ENCODE data around the gene SNTG2.
"Not testable (repeated sequence)": the region's sequence is repeated elsewhere in the genome, so short reads cannot be mapped to it uniquely, and the experiment has no call there.

SNTG2 gene

GRCh38 chr2:950080-950966, at the start of gene SNTG2:
SNTG2 (plus strand) TSS chr2:950849; CDS start chr2:950997, 148 bp downstream.
- DNase-seq: no peak

DNA sequence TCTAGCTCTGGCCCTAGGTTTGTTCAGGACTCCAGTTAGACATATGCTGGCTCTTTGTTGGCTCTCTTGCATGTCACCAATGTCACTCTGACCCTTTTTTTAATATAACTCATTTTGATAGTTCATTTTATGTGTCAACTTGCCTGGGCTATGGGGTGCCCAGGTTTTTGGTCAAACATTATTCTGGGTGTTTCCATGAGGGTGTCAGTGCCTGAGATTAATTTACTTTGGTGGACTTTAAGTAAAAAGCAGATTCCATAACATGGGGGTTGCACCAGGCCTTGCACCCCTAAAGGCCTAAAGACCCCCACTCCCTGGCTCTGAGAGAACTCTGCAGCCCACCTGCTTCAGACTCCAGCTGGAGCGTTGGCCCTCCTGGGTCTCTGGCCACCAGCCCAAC, 48.1 kb upstream of the SNTG2 start:
- DNase-seq: no peak

- no peak for DNase-seq
These were observed 47.3 kb upstream of the SNTG2 start for GRCh38 chr2:903223-903900.

GRCh38 chr2:904246-905024, 46.2 kb upstream of the SNTG2 start:
- DNase-seq: no peak

DNA sequence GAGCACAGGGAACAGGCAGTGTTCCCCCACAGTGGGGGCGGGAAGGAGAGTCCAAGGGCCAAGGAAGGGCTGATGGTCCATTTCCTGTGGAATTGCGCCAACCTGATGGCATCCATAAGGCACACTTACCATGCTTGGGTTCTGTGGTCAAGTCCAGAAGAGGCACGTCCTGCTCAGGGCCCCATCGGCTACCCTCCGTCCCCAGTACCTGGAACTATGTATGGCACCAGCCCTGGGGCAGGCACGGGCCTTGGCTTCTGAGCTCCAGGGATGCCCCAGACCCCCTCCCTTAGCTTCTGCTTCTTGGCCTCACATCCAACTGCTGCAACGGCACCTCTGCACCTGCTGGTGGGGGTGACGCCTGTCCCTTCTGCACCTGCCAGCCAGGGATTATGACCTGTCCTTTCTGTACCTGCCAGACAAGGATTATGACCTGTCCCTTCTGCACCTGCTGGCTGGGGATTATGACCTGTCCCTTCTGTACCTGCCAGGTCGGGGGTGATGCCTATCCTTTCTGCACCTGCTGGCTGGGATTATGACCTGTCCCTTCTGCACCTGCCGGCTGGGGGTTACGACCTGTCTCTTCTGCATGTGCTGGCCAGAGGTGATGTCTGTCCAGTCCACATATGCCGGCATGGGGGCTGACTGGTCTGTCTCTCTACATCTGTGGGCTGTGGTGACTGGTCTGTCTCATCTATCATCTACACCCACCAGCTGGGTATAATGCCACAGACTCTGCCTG, 45.4 kb upstream of the SNTG2 start:
- DNase-seq: no peak

DNA sequence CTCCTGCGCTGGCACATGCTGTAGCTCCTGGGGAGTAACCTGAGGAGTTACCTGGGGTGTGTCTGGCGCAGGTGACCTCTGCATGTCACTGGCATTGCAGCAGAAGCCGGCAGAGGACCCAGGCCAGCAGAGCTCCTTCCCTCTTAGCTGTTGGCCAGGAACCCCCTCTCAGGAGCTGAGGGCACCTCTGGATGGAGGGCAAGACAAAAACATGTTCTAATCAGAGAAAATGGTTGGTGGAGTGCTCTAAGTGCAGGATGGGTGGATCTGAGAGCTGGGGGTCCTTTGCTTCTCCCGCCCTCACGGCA, 44.9 kb upstream of the SNTG2 start:
- DNase-seq: no peak

GRCh38 chr2:907706-908105, 42.9 kb upstream of the SNTG2 start:
- no peak for DNase-seq

GRCh38 chr2:908568-908967, 42.1 kb upstream of the SNTG2 start:
- no peak for DNase-seq

DNA sequence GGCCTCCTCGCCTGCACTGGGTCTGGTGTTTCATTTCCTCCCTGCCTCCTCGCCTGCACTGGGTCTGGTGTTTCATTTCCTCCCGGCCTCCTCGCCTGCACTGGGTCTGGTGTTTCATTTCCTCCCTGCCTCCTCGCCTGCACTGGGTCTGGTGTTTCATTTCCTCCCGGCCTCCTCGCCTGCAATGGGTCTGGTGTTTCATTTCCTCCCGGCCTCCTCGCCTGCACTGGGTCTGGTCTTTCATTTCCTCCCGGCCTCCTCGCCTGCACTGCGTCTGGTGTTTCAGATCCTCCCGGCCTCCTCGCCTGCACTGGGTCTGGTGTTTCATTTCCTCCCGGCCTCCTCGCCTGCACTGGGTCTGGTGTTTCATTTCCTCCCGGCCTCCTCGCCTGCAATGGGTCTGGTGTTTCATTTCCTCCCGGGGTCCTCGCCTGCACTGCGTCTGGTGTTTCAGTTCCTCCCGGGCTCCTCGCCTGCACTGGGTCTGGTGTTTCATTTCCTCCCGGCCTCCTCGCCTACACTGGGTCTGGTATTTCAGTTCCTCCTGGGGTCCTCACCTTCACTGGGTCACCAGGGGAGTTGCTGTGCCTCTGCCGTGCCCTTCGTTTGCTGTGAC, 40.8 kb upstream of the SNTG2 start:
- not testable (repeated sequence) for DNase-seq

DNA sequence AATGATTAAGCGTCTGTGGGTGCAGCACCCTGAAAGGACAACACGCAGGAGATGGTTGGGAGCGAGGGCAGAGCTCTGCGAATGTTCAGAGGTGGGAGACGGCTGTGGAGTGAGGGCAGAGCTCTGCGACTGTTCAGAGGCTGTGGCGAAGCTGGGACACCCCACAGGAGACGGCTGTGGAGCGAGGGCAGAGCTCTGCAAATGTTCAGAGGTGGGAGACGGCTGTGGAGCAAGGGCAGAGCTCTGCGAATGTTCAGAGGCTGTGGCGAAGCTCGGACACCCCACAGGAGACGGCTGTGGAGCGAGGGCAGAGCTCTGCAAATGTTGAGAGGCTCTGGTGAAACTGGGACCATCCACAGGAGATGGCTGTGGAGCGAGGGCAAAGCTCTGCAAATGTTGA, 40.0 kb upstream of the SNTG2 start:
- no peak for DNase-seq

DNA sequence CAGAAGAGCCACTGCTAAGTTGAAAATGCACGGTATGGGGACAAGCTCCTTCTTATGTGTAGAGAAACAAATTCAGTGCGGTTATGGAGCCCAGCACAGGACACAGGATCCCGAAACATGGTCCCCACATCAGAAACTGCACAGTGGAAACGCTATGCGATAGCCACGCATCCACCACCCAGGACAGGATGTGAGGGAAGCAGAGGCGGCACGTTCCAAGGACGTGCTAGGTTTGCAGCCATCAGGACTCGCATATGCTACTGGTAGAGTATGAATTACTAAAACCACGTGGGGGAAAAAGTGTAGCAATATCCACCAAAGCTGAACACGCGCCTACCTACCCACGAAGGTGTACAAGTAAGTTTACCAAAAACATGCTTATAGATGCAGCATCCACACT, 34.7 kb upstream of the SNTG2 start:
- no peak for DNase-seq

- no peak for DNase-seq
These were observed 33.7 kb upstream of the SNTG2 start for GRCh38 chr2:916935-917334.

GRCh38 chr2:919672-920071, 31.0 kb upstream of the SNTG2 start:
- no peak for DNase-seq

DNA sequence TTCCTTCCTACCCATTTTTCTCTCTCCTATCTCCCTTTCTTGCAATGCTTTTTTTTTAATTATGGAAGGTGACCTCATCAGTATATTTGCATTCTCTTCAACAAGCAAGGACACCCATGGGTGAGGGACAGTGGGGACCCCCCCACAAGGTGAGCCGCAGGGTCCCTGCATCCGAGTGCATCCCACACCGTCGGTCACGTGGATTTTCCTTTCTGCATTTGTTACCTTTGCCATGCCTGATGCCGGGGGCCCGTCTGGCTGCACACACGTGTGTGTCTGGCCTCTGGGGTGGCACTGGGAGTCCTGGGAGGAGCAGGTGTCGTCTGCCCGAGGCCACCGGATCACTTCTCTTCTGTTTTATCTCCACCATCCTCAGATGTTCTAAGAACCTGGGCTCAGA, 30.1 kb upstream of the SNTG2 start:
- no peak for DNase-seq

DNA sequence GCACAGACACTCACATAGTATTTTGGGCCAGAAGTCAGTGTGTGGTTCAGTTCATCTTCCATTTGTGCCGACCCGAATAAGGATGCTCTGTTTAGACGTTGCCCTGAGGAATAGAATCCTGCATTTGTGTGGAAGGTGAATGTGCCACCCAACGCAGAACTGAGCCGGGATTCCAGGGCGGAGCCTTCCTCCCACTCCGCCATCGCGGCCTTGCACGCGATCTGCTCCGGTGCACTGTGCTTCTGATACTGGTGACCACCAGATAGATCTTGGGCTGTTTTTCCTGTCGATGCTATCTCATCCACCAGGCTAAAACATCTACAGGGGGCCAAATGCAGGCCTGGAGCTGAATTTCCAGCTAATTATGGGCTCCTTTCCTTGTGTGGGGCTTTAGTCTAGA, 29.6 kb upstream of the SNTG2 start:
- DNase-seq: no peak

DNA sequence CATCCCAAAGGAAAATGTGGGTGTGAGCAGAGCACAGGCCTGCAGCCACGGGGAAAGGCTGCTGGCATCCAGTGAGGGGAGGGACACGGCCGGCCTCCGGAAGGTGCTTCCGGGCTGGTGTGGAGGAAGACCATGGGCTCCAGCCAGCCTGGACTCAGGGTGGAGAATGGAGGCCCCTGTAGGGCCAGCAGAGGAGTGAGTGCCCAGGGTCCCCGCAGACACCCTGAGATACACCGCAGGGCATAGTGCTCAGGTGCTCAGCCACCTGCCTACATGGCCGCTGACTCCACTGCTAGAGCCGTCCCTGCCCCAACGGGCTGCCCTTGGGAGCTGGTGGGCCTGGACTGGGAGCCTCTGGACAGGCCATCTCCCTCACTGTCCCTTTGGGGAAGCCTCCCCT, 28.5 kb upstream of the SNTG2 start:
- no peak for DNase-seq

GRCh38 chr2:923832-924601, 26.6 kb upstream of the SNTG2 start:
- DNase-seq: no peak

DNA sequence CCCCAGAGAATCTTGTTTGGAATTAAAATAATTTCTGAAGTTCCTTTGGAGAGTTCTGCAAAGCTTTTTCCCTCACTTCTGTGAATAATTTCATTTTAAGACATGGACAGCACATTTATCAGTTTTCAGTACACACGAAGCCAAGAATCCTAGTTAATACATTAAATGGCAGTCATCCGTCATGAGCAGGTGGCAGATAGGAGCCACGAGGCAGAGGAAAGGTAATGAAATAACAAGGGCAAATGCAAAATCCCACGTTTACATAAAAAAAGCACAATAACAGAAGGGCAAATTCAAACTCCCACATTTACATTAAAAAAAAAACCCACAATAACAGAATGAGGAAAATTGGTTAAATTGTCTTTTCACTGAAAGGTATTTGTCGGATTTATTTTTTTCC, 25.9 kb upstream of the SNTG2 start:
- DNase-seq: no peak

- DNase-seq: no peak
These were observed 25.3 kb upstream of the SNTG2 start for GRCh38 chr2:925309-925708.

GRCh38 chr2:925711-926110, 24.9 kb upstream of the SNTG2 start:
- no peak for DNase-seq

GRCh38 chr2:926259-926793, 24.3 kb upstream of the SNTG2 start:
- DNase-seq: no peak

GRCh38 chr2:926896-927295, 23.8 kb upstream of the SNTG2 start:
- DNase-seq: no peak
